ENCODE data around the gene FRMD5.
"Not testable (repeated sequence)": the region's sequence is repeated elsewhere in the genome, so short reads cannot be mapped to it uniquely, and the experiment has no call there.

FRMD5 gene

GRCh38 chr15:43887901-43888300, 307.2 kb downstream of the FRMD5 start:
- DNase-seq (ENCODE audit: low read depth): no peak

- no peak for DNase-seq (ENCODE audit: low read depth)
Measured at GRCh38 chr15:43886558-43886957, 308.5 kb downstream of the FRMD5 start.

GRCh38 chr15:43883571-43883970, 311.5 kb downstream of the FRMD5 start:
- no peak for DNase-seq (ENCODE audit: low read depth)

GRCh38 chr15:43881944-43882343, 313.1 kb downstream of the FRMD5 start:
- DNase-seq (ENCODE audit: low read depth): no peak

- DNase-seq (ENCODE audit: low read depth): no peak
Measured at GRCh38 chr15:43881245-43881644, 313.8 kb downstream of the FRMD5 start.

GRCh38 chr15:43880406-43881194, 314.5 kb downstream of the FRMD5 start:
- DNase-seq (ENCODE audit: low read depth): peak; percentile 64

GRCh38 chr15:43879386-43880355, 315.4 kb downstream of the FRMD5 start:
- DNase-seq (ENCODE audit: low read depth): no peak

GRCh38 chr15:43878446-43878845, 316.6 kb downstream of the FRMD5 start:
- no peak for DNase-seq (ENCODE audit: low read depth)

GRCh38 chr15:43877371-43877770, 317.7 kb downstream of the FRMD5 start:
- no peak for DNase-seq (ENCODE audit: low read depth)

- DNase-seq (ENCODE audit: low read depth): no peak
Measured at GRCh38 chr15:43876872-43877271, 318.2 kb downstream of the FRMD5 start.

GRCh38 chr15:43873651-43874050, 321.4 kb downstream of the FRMD5 start:
- DNase-seq (ENCODE audit: low read depth): no peak

- DNase-seq (ENCODE audit: low read depth): peak; percentile 65
Measured at GRCh38 chr15:43872416-43873020, 322.6 kb downstream of the FRMD5 start.

- DNase-seq (ENCODE audit: low read depth): no peak
Measured at GRCh38 chr15:43871835-43872234, 323.2 kb downstream of the FRMD5 start.

GRCh38 chr15:43868406-43868805, 326.7 kb downstream of the FRMD5 start:
- no peak for DNase-seq (ENCODE audit: low read depth)

- DNase-seq (ENCODE audit: low read depth): no peak
Measured at GRCh38 chr15:43867096-43867495, 328.0 kb downstream of the FRMD5 start.

GRCh38 chr15:43866636-43867035, 328.4 kb downstream of the FRMD5 start:
- DNase-seq (ENCODE audit: low read depth): not testable (repeated sequence)

- no peak for DNase-seq (ENCODE audit: low read depth)
Measured at GRCh38 chr15:43859546-43859945, 335.5 kb downstream of the FRMD5 start.

- DNase-seq (ENCODE audit: low read depth): peak; percentile 14
Measured at GRCh38 chr15:43854801-43855200, 340.3 kb downstream of the FRMD5 start.

- DNase-seq (ENCODE audit: low read depth): no peak
Measured at GRCh38 chr15:43852607-43853006, 342.5 kb downstream of the FRMD5 start.

- no peak for DNase-seq (ENCODE audit: low read depth)
Measured at GRCh38 chr15:43851251-43851650, 343.8 kb downstream of the FRMD5 start.

GRCh38 chr15:43845421-43845820, 349.6 kb downstream of the FRMD5 start:
- DNase-seq (ENCODE audit: low read depth): no peak

GRCh38 chr15:43832485-43832884, 362.6 kb downstream of the FRMD5 start:
- not testable (repeated sequence) for DNase-seq (ENCODE audit: low read depth)
